Measurements from ENCODE around the gene MAGEA12. TPM values are rescaled to one million over a fixed set of nuclear protein-coding genes. Genes with fewer than 3 reads are reported as not detected.
A peak's percentile ranks its signal among the peaks of the same experiment; 100 is the strongest.

MAGEA12 gene
- 26.1 and 44.4 TPM in 2 replicates for total RNA-seq (2011; cell fraction: chromatin; rRNA removed; ENCODE audit: low replicate concordance)
- 32.0 and 38.4 TPM in 2 replicates for total RNA-seq (2011; cell fraction: nucleolus; rRNA removed)
- 25.9 and 32.9 TPM in 2 replicates for total RNA-seq (2011; cell fraction: nucleoplasm; rRNA removed)
- total RNA-seq (2014; rRNA removed) (93.3 and 103 TPM in 2 replicates), total RNA-seq (2014; rRNA removed; fragmentation: Illumina TruSeq; extraction: Trizol) (64.0 and 71.3 TPM in 2 replicates), total RNA-seq (2015; rRNA removed; fragmentation: Illumina TruSeq; extraction: Trizol) (77.4 and 78.2 TPM in 2 replicates), total RNA-seq (2021) (76.2 and 80.4 TPM in 2 replicates), polyA plus RNA-seq (2011; rRNA removed) (87.8 and 93.3 TPM in 2 replicates), polyA plus RNA-seq (2014; fragmentation: Illumina TruSeq; extraction: Trizol) (91.2 and 91.4 TPM in 2 replicates), polyA plus RNA-seq (2014; fragmentation: Nextera tagmentation; extraction: Ambion mirVana) (10 to 100 TPM; 53.4 to 74.0 TPM), polyA plus RNA-seq (2014; rRNA removed) (95.5 and 101 TPM in 2 replicates), polyA minus RNA-seq (2011; rRNA and poly(A)+ RNA removed) (46.4 and 53.9 TPM in 2 replicates), Bru-seq, nascent RNA (percentile 91 among the genes with signal in this experiment), BruChase-seq, experiment 1, labeled RNA remaining after a 2-hour chase (percentile 93 among the genes with signal in this experiment), BruChase-seq, experiment 2, labeled RNA remaining after a 6-hour chase (percentile 96 among the genes with signal in this experiment)
- polyA plus RNA-seq (2011; cell fraction: cytosol; rRNA removed), result 88.8 and 131 TPM in 2 replicates
- 66.7 and 76.6 TPM in 2 replicates for polyA plus RNA-seq (2011; cell fraction: nucleus; rRNA removed)
- polyA plus RNA-seq (2012), result 63.9 and 70.3 TPM in 2 replicates
- polyA minus RNA-seq (2011; cell fraction: cytosol; rRNA and poly(A)+ RNA removed), result 29.9 and 39.7 TPM in 2 replicates
- polyA minus RNA-seq (2011; cell fraction: nucleus; rRNA and poly(A)+ RNA removed), result 17.8 and 29.2 TPM in 2 replicates
- long read RNA-seq, experiment 1, transcript MAGEA12-201 (2 exons, 1,664 nt), result major isoform, 127 of 229 reads
- long read RNA-seq, experiment 1, transcript MAGEA12-202 (3 exons, 1,761 nt), result minor isoform, 31 of 229 reads
- long read RNA-seq, experiment 1, partial matches to known transcripts, result 7 of 229 reads
- long read RNA-seq, experiment 1, other reads (novel, unspliced or antisense), result 63 of 229 reads
- long read RNA-seq, experiment 2, transcript MAGEA12-201 (2 exons, 1,664 nt), result major isoform, 54 of 112 reads
- long read RNA-seq, experiment 2, transcript MAGEA12-202 (3 exons, 1,761 nt), result minor isoform, 6 of 112 reads
- long read RNA-seq, experiment 2, partial matches to known transcripts, result 1 of 112 reads
- long read RNA-seq, experiment 2, other reads (novel, unspliced or antisense), result 51 of 112 reads
- long read RNA-seq, experiment 3, transcript MAGEA12-202 (3 exons, 1,761 nt), result minor isoform, 11 of 115 reads
- long read RNA-seq, experiment 3, transcript MAGEA12-201 (2 exons, 1,664 nt), result major isoform, 74 of 115 reads
- long read RNA-seq, experiment 3, partial matches to known transcripts, result 10 of 115 reads
- long read RNA-seq, experiment 3, other reads (novel, unspliced or antisense), result 19 of 115 reads

- POLR2A ChIA-PET, result interaction anchor here (0.6 to 0.7 kb wide), 2 partner anchors 899 to 1818 kb away, joined by 3 read pairs; no protein-coding TSS in a partner anchor
- H3K9me1 ChIP-seq (ENCODE audit: control insufficient read depth, insufficient read depth, low read length), result no peaks in the 10 kb centered on the region
- peak within 1 kb of the TSS; percentile 69 for H2AFZ ChIP-seq (ENCODE audit: low read depth, low read length)
- H3K9me3 ChIP-seq (replicated peaks; ENCODE audit: control insufficient read depth, insufficient read depth, low read depth, low read length), result no peaks in the 10 kb centered on the region
- peaks cover 48% of the 10 kb centered on the region for H3K79me2 ChIP-seq (ENCODE audit: control insufficient read depth, insufficient read depth, low read length)
- H3K9ac ChIP-seq (ENCODE audit: insufficient read depth in 1 of 2, low read depth in 2 of 2, low read length in 2 of 2), result peak within 1 kb of the TSS; percentile 89 to 95
- no TSS peak for BruUV-seq (replicated peaks)
- FAIRE-seq, result peak; percentile 78
- CTCF ChIA-PET (ENCODE audit: low intra/inter-chr PET ratio), result no interaction called here
- no peaks in the 10 kb centered on the region for H4K20me1 ChIP-seq (replicated peaks; ENCODE audit: control insufficient read depth, insufficient read depth, low read length)
- peaks cover 0 to 5% of the 10 kb centered on the region in 2 experiments; a peak in 2 of 5 replicates for H3K4me1 ChIP-seq (replicated peaks in 1 of 2; ENCODE audit: control insufficient read depth in 2 of 2, insufficient read depth in 2 of 2, low read length in 2 of 2)
- 3% methylated on average over 7 of the region's 21 CpGs for WGBS (ENCODE audit: insufficient coverage, low coverage, missing lambda C conversion rate)
- H3K27ac ChIP-seq (ENCODE audit: extremely low read depth, low read depth, low read length), result peak within 1 kb of the TSS; percentile 79
- in situ Hi-C loops (cut with MboI), result no loop called here
- H3K36me3 ChIP-seq (ENCODE audit: control insufficient read depth, insufficient read depth, low read length), result peaks cover 30% of the 10 kb centered on the region
- peak within 1 kb of the TSS; percentile 77 for H3K4me3 ChIP-seq
- peak within 1 kb of the TSS; percentile 92 for H3K4me2 ChIP-seq (ENCODE audit: insufficient read depth, low read length)
- intact Hi-C loops (cut with micrococcal nuclease), result no loop called here
- DNase-seq (ENCODE audit: extremely low read depth in 1 of 4, low spot score in 3 of 4), result peak; percentile 75 to 91 (median 80)
- no peaks in the 10 kb centered on the region for H3K27me3 ChIP-seq (ENCODE audit: control insufficient read depth in 2 of 2, insufficient read depth in 2 of 2, low read length in 2 of 2)
- ATAC-seq, result peak; percentile 92
- TF ChIP-seq NCOA6 (IDR thresholded peaks at IDR 0.05) (no peak), MECOM (CRISPR knock-in tag; IDR thresholded peaks at IDR 0.05) (no peak), ATF3 (IDR thresholded peaks at IDR 0.05) (no peak), ATF3 (CRISPR knock-in tag; conservative IDR thresholded peaks at IDR 0.05) (no peak), POLR2AphosphoS2 (IDR thresholded peaks at IDR 0.05; ENCODE audit: low read length) (no peak), ZNF436 (CRISPR knock-in tag; IDR thresholded peaks at IDR 0.05) (no peak), HBP1 (CRISPR knock-in tag; IDR thresholded peaks at IDR 0.05) (no peak), ELF4 (CRISPR knock-in tag; IDR thresholded peaks at IDR 0.05) (no peak), NFYB (IDR thresholded peaks at IDR 0.05; ENCODE audit: extremely low read depth, insufficient read length) (no peak), ZNF511 (CRISPR knock-in tag; IDR thresholded peaks at IDR 0.05) (no peak), ZBTB9 (CRISPR knock-in tag; IDR thresholded peaks at IDR 0.05) (no peak), ZNF707 (CRISPR knock-in tag; conservative IDR thresholded peaks at IDR 0.05) (no peak)
These were observed at the start of gene MAGEA12, which contains the start of gene CSAG1 for GRCh38 chrX:152733261-152733975. Gene MAGEA12, plus strand, starts transcription at chrX:152733757. Its CDS starts 2,405 bp downstream, at chrX:152736162. Gene CSAG1, minus strand, starts transcription at chrX:152733721. Its CDS starts 1,261 bp downstream, at chrX:152732460.
